Measurements from ENCODE around the gene DTNB. TPM values are rescaled to one million over a fixed set of nuclear protein-coding genes. Genes with fewer than 3 reads are reported as not detected.
A peak's percentile ranks its signal among the peaks of the same experiment; 100 is the strongest.

The DTNB gene
- total RNA-seq, 4 donors from 2014 or later: 2.2 to 7.8 (median 3.9) TPM

GRCh38 chr2:25380586-25381375, 292.6 kb downstream of the DTNB start:
- no peaks in the 10 kb centered on the region for H3K36me3 ChIP-seq
- no peaks in the 10 kb centered on the region for H3K9me3 ChIP-seq
- no peak overlapping the region for H3K27ac ChIP-seq
- 83 to 89% methylated on average over 9 to 12 of the region's 12 CpGs for whole genome bisulfite sequencing, 2 donors (ENCODE audit: low coverage in 1 of 2)
- peaks cover 6 to 20% (median 13%) of the 10 kb centered on the region in 4 donors for H3K4me1 ChIP-seq
- no peaks in the 10 kb centered on the region for H3K27me3 ChIP-seq
- TF ChIP-seq POLR2AphosphoS5 (IDR thresholded peaks at IDR 0.05) (no peak), EP300 (IDR thresholded peaks at IDR 0.05; ENCODE audit: low read depth) (no peak), POLR2A (IDR thresholded peaks at IDR 0.05) (no peak), CTCF (IDR thresholded peaks at IDR 0.05) (no peak)
- in situ Hi-C loops (cut with MboI; ENCODE audit: low pct_ligation_motif_present in 1 of 4, low pct_unique_long_range_greater_than_20kb in 1 of 4, low sequenced_read_pairs in 3 of 4): no loop called here
- DNase-seq: peak; percentile 35
- H3K4me3 ChIP-seq: no peak overlapping the region
- intact Hi-C loops (cut with DNase I; ENCODE audit: low total_unique reads): no loop called here

DNA sequence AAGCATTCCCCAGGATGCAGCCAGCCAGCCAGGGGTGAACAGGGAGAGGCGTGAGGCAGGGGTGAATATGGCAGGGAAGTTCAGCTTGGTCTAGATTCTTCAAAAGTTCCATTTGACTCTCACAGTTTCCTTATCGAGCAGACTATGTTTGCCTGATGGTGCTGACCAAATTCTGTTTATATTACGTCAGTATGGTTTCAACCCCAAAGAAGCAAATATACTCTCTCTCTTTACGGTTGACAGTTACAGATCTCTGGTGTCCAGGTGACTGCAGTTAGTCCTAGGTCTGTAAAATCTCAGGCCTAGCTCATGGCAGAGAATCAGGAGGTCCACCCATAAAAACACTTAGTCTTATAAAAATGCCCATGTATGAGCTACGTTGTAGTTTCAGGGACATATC, 293.4 kb downstream of the DTNB start:
- no peak overlapping the region for H3K4me3 ChIP-seq
- H3K4me1 ChIP-seq: peaks cover 6 to 20% (median 13%) of the 10 kb centered on the region in 4 donors
- no peak overlapping the region for H3K27ac ChIP-seq
- in situ Hi-C loops (cut with MboI; ENCODE audit: low pct_ligation_motif_present in 1 of 4, low pct_unique_long_range_greater_than_20kb in 1 of 4, low sequenced_read_pairs in 3 of 4) (no loop called here), intact Hi-C loops (cut with DNase I; ENCODE audit: low total_unique reads) (no loop called here)
- 73 to 92% methylated on average over 3 to 5 of the region's 5 CpGs for WGBS, 2 donors (ENCODE audit: low coverage in 1 of 2)
- no peaks in the 10 kb centered on the region for H3K36me3 ChIP-seq
- TF ChIP-seq CTCF (IDR thresholded peaks at IDR 0.05): no peak
- TF ChIP-seq EP300 (IDR thresholded peaks at IDR 0.05; ENCODE audit: low read depth): no peak
- TF ChIP-seq POLR2AphosphoS5 (IDR thresholded peaks at IDR 0.05): no peak
- TF ChIP-seq POLR2A (IDR thresholded peaks at IDR 0.05): no peak
- H3K9me3 ChIP-seq: no peaks in the 10 kb centered on the region
- no peak for DNase-seq
- H3K27me3 ChIP-seq: no peaks in the 10 kb centered on the region

DNA sequence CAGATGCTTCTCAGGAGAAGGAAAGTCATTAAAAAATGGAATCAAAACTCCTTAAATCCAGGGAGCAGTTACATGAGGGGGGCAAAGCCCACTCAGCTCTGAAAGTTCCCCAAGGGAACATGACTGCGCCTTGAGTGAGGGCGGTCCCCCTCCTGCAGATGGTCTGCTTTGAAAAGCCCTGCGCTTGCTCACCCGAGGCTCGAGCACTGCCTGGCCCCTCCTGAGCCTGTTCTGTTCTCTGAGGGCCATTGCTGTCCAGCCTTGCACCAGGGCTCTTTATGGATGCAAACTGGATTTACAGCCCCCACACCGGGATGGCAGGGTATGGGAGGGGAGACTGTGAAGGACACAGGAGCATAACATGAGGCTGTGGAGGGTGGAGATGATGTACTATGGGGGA, 293.8 kb downstream of the DTNB start:
- TF ChIP-seq CTCF (IDR thresholded peaks at IDR 0.05) (no peak), POLR2AphosphoS5 (IDR thresholded peaks at IDR 0.05) (no peak), POLR2A (IDR thresholded peaks at IDR 0.05) (no peak), EP300 (IDR thresholded peaks at IDR 0.05; ENCODE audit: low read depth) (no peak)
- Histone ChIP-seq H3K9me3 (no peaks in the 10 kb centered on the region), H3K27ac (no peak overlapping the region), H3K4me3 (no peak overlapping the region), H3K27me3 (no peaks in the 10 kb centered on the region), H3K4me1 (peaks cover 6 to 20% (median 13%) of the 10 kb centered on the region in 4 donors), H3K36me3 (no peaks in the 10 kb centered on the region)
- WGBS, 2 donors (ENCODE audit: low coverage in 1 of 2): 94% methylated on average over 6 of the region's 6 CpGs; no CpG with 5 or more reads in 1 of the 2 donors
- in situ Hi-C loops (cut with MboI; ENCODE audit: low pct_ligation_motif_present in 1 of 4, low pct_unique_long_range_greater_than_20kb in 1 of 4, low sequenced_read_pairs in 3 of 4): no loop called here
- DNase-seq: no peak
- intact Hi-C loops (cut with DNase I; ENCODE audit: low total_unique reads): no loop called here

GRCh38 chr2:25378731-25379490, 294.5 kb downstream of the DTNB start:
- Histone ChIP-seq H3K4me3 (no peak overlapping the region), H3K36me3 (no peaks in the 10 kb centered on the region), H3K27ac (no peak overlapping the region), H3K4me1 (peaks cover 6 to 20% (median 13%) of the 10 kb centered on the region in 4 donors), H3K9me3 (no peaks in the 10 kb centered on the region), H3K27me3 (no peaks in the 10 kb centered on the region)
- in situ Hi-C loops (cut with MboI; ENCODE audit: low pct_ligation_motif_present in 1 of 4, low pct_unique_long_range_greater_than_20kb in 1 of 4, low sequenced_read_pairs in 3 of 4): no loop called here
- TF ChIP-seq EP300 (IDR thresholded peaks at IDR 0.05; ENCODE audit: low read depth) (no peak), POLR2AphosphoS5 (IDR thresholded peaks at IDR 0.05) (no peak), POLR2A (IDR thresholded peaks at IDR 0.05) (no peak), CTCF (IDR thresholded peaks at IDR 0.05) (no peak)
- intact Hi-C loops (cut with DNase I; ENCODE audit: low total_unique reads): no loop called here
- WGBS, 2 donors (ENCODE audit: low coverage in 1 of 2): 93 to 95% methylated on average over 4 to 10 of the region's 10 CpGs
- no peak for DNase-seq
